NAMALWA (cell line): ENCODE measurements around the gene MPL.
A peak's percentile ranks its signal among the peaks of the same experiment; 100 is the strongest.
"Not testable (repeated sequence)": the region's sequence is repeated elsewhere in the genome, so short reads cannot be mapped to it uniquely, and the experiment has no call there.

Experiments
- DNase-seq: peaks from one replicate; pipeline ENCODE4 v3.0.0-alpha.2; 2015; ENCODE audit warnings: low spot score

MPL gene

DNA sequence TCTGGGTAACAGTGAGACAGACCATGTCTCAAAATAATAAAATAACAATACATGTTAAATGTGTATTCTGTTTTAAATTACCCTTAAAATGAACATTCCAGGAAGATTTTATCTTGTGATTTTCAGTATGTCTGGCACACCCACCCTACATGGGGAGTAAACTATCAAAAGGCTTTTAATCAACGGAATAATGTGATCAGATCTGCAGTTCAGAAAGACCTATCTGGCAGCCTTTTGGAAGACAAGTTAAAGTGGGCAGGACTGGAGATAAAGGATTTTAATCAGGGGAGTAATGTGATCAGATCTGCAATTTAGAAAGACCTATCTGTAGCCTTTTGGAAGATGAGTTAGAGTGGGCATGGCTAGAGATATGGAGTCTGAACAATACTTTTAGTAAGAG lies 41.9 kb downstream of the MPL start:
- no peak for DNase-seq

- DNase-seq, result no peak
Measured at GRCh38 chr1:43381612-43382011, 44.0 kb downstream of the MPL start.

- DNase-seq, result no peak
Measured at GRCh38 chr1:43382027-43382779, 44.6 kb downstream of the MPL start.

DNA sequence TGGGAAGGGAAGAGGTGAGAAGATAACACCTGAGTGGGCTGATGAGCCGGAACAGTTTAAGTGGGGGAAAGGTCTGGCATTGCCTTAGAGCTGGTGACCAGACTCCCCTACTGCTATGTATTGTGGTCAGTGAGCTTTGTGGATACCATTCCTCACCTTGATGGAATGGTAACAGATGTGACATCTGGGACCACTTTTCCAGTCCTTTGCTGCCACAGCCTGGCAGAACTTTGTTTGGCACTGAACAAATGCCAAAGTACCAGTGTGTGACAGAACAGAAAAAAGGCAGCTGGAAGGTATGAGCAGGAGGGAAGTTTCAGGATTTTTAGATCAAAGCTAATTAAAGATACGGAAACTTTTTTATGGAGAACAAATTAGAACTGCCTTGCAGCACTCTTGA lies 45.8 kb downstream of the MPL start:
- DNase-seq, result no peak

DNA sequence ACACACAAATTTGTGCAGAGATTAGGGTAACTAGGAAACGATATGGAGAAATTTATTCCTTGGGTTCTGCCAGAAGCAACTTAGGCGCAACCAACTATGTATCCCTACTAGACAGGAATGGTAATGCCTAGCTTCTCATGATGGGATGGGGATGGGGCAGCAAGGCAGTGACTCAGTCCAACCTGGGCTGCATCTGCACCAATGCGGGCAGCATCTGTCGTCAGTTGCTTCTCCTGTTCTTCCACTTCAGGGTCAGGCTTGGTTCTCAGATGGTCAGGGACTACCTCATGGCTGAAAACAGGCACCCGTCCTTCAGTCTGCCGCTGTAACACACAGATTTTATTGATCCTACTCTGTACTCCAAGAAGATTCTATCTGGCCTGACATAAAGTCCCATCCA lies 49.1 kb downstream of the MPL start:
- no peak for DNase-seq

- DNase-seq, result no peak
Measured at GRCh38 chr1:43387976-43388599, 50.5 kb downstream of the MPL start.

DNA sequence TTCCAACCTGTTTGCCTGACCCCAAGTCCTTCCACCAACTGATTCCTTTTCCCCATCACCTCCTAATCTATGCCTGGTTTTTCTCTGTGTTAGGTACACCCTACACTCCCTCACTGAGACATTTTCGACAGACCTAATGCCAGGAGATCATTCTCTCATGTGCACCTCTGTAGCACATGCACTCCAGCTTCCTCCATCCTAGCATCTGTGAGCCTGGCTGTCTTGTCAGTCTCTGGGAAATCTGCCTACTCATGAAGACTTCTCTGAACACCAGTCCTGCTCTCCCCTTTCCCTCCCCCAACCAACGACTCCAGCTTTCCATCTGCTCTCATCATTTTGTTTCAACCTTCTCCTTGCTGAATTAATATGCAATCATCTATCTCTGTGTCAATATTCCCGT lies 51.0 kb downstream of the MPL start:
- no peak for DNase-seq

- peak; percentile 93 for DNase-seq
Measured at GRCh38 chr1:43389326-43390313, 52.0 kb downstream of the MPL start, which contains the start of the genes MED8 and SZT2. TSS of gene MED8 (minus strand) at chr1:43389800. CDS start at chr1:43389764, 36 bp downstream. TSS of gene SZT2 (plus strand) at chr1:43389899. CDS start at chr1:43389969, 70 bp downstream.

GRCh38 chr1:43392702-43393101 lies 55.1 kb downstream of the MPL start:
- no peak for DNase-seq

GRCh38 chr1:43395523-43395922 lies 57.9 kb downstream of the MPL start:
- DNase-seq, result no peak

- no peak for DNase-seq
Measured at GRCh38 chr1:43396059-43396458, 58.4 kb downstream of the MPL start.

GRCh38 chr1:43398227-43398626 lies 60.6 kb downstream of the MPL start:
- DNase-seq, result no peak

- DNase-seq, result not testable (repeated sequence)
Measured at GRCh38 chr1:43400441-43400840, 62.8 kb downstream of the MPL start.

DNA sequence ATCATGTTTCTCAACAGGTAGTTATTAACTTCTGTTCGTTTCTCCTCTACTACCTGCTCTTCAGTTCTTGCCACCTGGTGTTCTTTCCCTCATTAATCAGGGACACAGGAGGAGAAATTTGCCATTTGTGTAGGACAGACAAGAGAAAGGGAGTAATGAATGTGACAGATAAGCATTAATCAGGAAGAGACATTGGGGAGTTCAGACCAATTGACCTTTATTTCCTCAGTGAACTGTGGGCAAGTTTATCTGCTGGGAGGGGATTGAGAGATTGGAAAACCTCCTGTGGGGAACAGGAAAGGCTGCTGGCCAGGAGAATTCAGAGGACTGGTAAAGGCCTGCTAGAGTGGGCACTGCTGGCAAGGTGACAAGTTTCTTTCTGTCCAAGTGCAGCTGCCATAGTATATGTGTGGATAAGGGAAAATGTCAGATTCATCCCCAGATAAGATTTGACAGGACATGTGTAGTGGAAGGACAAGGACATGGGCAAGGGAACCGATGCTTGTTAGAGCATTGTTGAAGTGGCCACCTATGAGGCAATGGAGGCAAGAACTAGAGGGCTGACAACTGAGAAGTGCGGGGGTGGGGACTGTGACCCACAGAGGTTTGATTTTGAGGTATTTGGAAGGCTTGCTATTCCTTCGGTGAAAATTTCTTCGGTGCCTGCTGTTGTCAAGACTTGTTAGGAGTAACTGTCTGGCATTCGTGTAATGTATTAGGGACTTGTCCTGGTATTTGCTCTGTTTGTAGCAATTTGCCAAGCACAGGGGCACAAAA lies 64.7 kb downstream of the MPL start:
- no peak for DNase-seq
